DMS53 treated with DMSO at 0.1 percent for 48 hours (cell line): ENCODE measurements around the gene FYN.

ENCODE experiments used
- DNase-seq: peaks from one replicate; lab custom pipeline; 2025; ENCODE audit not compliant: unreplicated experiment; lab: John Stamatoyannopoulos, UW

The FYN gene

DNA sequence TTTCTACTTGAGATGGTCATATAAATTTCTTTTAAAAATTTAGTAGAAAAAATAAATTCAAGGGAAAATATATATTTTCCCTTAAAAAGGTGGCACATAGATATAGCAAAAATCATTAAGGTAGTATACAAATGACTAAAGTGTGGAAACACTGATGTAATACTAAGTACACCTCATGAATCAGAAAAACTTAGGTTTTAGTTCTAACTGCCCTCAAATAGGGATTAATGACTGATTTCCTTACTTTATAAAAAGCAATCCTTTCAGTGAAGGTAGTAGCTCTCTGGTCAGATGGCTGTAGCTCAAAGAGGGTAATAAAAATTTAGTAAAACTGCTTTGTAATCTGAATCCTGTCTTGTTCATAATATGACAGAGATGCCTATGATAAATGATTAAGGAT, 63.5 kb downstream of the FYN start:
- no peak for DNase-seq

GRCh38 chr6:111809264-111809663, 64.0 kb downstream of the FYN start:
- no peak for DNase-seq

DNA sequence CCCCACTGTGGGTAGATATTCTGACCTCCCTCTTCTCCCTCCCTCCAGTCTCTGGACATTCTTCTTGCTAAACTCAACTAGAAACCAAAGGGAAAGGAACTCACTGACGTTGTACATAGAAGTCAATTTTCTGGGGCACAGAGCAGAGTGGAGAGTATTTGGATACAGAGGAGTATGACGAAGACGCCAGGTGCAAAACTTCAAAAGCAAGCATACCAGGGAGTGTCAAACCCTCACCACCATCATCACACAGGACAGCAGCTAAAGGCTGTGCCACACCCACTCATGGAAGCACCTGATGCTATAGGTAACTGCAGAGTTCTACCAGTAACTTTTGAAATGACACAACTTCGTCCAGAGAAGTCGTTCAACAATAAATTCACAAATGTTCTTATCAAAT, 64.8 kb downstream of the FYN start:
- DNase-seq: no peak

DNA sequence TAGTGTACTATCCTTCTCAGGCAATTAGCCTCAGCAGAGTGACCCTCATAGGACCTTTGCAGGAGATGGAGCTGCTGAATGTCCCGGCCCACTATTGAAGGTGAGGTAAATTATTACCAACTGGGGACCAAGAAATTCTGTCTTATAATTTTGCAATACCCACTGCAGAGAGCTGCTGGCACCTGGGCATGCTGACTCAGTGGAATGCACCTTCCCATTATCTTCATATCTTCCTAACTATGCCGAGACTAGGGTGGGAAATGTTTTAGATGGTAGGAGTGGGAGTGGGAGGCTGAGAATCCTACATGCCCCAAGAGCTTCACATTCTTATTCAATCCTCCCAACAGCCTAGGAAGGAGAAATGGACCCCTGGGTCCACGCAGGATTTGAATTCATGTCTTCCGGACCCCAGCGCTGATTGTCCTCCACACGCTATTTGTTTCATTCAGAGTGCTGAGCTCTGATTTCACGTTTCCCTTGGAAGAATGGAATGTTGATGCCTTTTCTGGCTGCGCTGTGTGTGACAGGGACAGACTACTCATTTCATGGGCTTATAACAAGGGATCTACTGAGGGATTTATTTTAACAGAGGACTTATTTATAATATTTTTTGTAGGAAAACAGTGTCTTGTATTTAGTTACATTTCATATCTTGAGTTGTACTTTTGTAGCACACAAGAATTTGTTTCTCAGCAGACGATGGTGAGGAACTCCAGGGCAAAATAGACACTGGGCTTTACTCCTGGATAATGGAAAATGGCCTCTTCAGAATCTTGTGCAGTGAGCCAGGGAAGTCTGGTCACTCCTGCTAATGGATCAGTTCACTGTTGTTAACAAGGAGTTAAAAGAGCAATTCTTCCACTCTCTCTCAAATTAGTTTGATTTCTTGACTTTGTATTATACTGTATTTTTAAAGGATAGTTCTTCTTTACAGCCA, 66.4 kb downstream of the FYN start:
- DNase-seq: no peak

GRCh38 chr6:111806165-111806547, 67.1 kb downstream of the FYN start:
- no peak for DNase-seq

DNA sequence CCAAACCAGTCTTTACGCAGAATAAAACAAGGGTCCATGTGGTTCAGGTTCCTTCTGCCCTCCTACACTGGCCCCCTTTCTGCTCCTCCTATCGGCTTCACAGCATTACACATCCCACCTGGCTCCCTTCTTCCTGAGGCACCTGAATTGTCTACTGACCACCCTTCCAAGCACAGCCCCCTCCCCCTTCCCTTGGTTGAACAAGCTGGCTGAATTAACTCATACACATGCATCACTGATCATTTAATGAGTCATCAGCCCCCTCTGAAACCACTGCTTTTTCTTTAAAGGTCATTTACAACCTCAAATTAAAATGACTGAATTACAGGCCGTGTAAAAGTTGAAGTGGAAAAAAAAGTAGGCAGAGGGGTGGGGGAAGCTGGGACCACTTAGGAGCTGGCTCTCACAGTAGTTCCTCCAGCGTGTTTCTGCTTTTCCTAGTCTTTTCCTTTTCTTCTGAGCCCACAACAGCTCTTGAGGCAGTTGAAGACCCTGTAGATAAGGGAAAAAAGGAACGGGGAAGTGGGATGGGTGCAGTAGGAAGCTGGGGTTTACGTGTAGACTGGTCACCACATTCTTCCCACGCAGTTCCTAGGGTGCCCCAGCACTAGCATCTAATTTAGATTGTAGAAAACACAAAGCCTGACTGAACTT, 67.6 kb downstream of the FYN start:
- DNase-seq: no peak

DNA sequence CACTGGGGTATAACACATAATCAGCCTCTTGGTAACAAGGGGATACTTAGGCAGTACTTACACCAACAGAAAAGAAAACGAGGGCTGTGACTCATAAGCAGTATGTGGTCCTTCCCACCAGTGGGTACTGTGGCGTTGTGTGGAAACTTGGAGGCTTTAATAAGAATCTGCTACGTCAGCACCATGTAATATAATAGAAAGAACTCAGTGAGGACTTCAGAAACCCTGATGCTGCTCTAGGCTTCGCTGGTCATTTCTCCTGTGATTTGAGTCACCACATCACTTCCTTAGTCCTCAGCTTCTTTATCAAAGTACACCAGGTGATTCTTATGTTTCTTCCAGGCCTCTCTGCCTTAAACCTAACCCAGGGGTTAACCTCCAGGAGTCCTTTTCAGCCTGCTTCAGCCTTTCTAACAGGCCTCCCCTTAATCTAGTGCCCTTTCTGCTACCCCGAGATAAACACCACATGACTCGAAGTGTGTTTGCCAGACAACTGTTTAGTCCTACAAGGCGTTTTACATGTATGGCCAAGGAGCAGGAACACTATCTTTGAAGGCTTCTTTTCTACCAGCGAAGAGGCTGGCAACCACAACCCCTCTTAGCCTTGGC, 68.5 kb downstream of the FYN start:
- DNase-seq: no peak

DNA sequence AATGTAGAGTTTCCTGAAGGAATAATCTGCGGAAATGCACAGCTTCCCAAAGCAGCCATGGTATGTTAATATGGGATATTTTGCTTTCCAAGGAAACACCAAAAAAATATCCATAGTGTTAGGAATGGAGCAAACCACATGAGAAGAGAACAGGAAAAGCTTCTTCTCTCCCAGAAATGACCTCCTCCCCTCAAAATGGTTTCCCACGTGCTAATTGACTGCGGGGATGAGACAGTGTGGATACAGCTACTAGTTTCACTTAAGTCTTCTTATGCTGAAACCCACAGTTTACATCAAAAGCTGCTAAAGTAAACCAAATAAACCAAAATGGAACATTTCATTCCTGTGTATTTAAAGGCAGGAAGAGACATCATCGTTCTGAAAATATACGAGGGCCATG, 69.4 kb downstream of the FYN start:
- no peak for DNase-seq

DNA sequence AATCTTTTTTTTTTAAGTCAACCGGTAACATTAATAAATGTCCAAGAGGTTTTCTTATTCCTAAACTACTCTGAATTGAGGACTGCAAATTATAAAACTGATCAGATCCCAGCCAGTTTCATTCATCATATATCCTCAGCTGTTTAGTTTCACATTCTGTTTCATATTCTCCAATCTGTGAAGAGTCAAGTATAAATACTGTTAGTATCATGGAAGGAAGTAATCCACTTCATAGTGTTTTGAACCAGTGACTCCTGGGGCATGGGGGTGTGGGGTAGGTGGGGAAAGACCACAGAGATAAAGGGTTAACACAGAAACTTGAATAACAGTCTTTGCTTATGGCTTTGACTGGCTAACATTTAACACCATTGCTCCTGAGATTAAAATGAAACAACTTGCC, 69.9 kb downstream of the FYN start:
- DNase-seq: no peak

DNA sequence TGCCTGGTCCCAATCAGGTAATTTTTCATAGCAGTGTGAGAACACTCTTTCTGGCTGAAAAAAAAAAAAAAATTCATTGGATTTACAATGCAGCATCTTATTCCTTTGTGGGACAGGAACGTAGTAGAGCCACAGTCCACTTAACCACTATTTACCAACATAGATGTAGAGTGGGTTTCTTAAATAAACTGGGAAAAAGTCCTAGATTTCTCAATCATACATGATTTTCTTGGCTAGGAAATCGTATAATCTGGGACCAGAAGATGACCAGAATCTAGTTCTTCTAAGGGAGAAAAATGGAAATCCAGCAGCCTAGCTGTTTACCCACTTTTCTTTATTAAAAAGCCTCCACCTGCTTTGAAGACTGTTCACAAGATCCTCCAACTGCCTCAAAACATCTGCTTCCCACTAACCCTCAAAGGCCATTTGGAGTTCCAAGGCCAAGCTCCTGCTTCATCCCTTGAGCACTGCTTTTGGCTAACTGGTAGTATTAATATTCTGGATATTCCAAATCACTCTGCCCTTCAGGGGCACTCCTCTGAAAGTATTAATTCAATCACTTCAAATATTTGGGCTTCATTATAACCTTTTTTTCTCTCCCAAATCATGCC, 70.4 kb downstream of the FYN start:
- DNase-seq: no peak

GRCh38 chr6:111802015-111802414, 71.2 kb downstream of the FYN start:
- no peak for DNase-seq

- no peak for DNase-seq
Observed at GRCh38 chr6:111800821-111801220, 72.4 kb downstream of the FYN start.

DNA sequence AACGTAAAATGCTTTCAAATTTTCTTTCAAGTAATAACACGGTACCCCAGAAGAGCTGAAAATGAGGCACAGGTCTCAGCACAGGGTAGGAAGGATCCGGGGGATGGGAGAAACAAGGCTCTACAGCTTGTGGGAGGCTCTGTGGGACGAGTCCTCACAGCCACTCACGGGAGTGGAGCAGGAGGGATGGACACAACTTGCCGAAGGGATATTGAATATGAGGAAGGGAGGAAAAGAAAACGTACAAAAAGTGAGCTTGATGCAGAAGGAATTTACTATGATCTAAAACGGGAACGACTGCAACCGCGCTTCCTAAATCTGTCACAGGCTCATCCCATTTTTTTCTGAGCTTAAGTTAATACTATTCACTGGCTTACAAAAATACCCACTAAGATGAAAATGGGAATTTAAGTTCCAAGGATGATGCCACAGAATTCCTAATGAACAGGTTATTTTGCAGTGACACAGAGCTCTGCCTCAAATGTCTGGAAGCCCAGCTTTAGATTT, 72.9 kb downstream of the FYN start:
- DNase-seq: no peak

DNA sequence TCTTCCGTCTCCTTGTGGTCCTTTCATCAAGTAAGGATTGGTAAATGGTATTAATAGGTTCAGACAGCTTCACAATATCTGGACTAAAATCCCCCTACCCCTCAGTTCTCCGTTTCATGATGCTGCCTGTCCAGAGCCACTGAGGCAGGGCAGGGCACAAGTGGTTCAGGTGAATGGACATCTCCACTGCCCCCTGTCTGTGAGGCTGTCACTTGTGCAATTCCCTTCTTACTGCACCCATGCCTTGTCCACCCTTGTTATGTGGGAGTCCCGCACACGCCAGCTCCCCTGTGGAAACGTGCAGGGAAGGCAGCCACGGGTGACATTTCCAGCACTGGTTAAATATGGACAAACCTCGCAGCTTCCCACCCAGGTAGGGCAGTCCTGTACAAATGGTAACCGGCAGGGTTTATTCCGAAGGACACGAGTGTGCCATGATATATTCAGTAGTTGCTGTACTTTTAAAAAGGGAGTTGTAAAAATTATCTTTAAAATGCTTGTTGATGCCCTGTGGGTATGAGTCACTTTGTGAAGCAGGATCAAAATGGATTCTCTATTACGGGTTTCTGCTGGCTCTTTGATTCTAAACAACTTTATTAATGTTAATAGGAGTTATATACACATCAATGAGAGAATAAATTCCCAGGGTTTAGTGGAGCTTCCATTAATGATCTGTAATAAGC, 73.5 kb downstream of the FYN start:
- no peak for DNase-seq

- no peak for DNase-seq
Observed at GRCh38 chr6:111798281-111798725, 74.9 kb downstream of the FYN start.

GRCh38 chr6:111796310-111796918, 76.8 kb downstream of the FYN start:
- DNase-seq: no peak

DNA sequence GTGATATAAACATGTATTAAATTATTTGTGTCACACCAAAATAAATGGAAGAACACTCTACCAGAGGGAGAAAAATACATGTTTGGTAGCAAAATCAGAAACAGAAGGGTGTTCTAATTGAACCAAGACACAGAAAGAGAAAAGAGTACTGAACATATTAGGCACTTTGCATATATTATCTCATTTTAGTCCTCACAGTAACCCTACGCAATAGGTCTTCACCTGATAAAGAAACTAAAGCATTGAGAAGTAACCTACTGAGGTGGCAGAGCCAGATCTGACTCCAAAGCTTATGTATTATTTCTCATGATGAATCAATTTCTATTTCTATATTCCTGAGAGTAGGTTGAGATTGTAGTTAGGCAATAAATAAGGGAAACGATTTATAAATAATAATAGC, 77.7 kb downstream of the FYN start:
- no peak for DNase-seq

- no peak for DNase-seq
Observed at GRCh38 chr6:111794727-111795452, 78.4 kb downstream of the FYN start.

DNA sequence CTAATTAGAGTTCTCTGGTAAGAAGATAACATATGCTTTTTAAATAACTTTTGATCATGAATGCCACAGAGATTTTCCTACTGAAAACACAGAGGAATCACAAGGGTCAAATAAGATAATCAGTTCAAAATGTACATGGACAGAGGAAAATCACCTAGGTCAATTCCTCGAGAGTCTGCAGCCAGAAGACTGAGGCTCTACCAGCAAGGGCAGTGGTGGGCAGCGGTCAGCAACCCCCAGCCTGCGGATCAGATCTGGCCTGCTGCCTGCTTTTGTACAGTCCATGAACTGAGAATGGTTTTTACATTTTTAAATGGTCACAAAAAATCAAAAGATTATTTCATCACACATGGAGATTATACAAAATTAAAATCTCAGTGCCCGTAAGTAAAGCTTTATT, 79.0 kb downstream of the FYN start:
- DNase-seq: no peak

GRCh38 chr6:111793711-111794111, 79.5 kb downstream of the FYN start:
- DNase-seq: no peak
